H1 (cell line): ENCODE measurements around the gene ACADM. TPM values are rescaled to one million over a fixed set of nuclear protein-coding genes. Genes with fewer than 3 reads are reported as not detected.

Source experiments
- CTCF ChIA-PET: fragments of 300-600 bp; sonication (Branson Sonifier 250); formaldehyde crosslinking; loops from one replicate; lab custom pipeline; 2021; ENCODE audit not compliant: partially characterized antibody; lab: Charles Lee
- POLR2A ChIA-PET: fragments of 300-600 bp; sonication (Branson Sonifier 250); formaldehyde crosslinking; loops from one replicate; lab custom pipeline; 2021; ENCODE audit warnings: inconsistent platforms; ENCODE audit not compliant: partially characterized antibody; lab: Charles Lee
- DNase-seq, 2 experiments: peaks; one replicate each; pipeline versions ENCODE4 v3.0.0 to v3.0.0-alpha.2; 2010 to 2022; ENCODE audit warnings: low spot score in 2 of 2, low read depth in 1 of 2, mixed read lengths in 1 of 2
- FAIRE-seq: peaks from 2 replicates; lab custom pipeline; 2011; peaks lifted over from hg19 to GRCh38; lab: Jason Lieb, UNC
- H2AFZ ChIP-seq: 2 replicates; pipeline ENCODE4 v1.8.1; 2012; ENCODE audit warnings: low read length, inconsistent platforms
- H2AK5ac ChIP-seq: 2 replicates; pipeline ENCODE4 v1.6.1; 2013; ENCODE audit warnings: low read depth, low read length
- H2BK120ac ChIP-seq: replicated peaks from 2 replicates; pipeline ENCODE3; 2013; ENCODE audit warnings: low read depth, low read length, inconsistent platforms
- H2BK12ac ChIP-seq: 2 replicates; pipeline ENCODE4 v1.6.1; 2013; ENCODE audit warnings: low read depth, low read length
- H2BK15ac ChIP-seq: 2 replicates; pipeline ENCODE4 v1.6.1; 2013; ENCODE audit warnings: low read length
- H2BK20ac ChIP-seq: 2 replicates; pipeline ENCODE4 v1.6.1; 2013; ENCODE audit warnings: low read length
- H2BK5ac ChIP-seq: 2 replicates; pipeline ENCODE4 v1.6.1; 2013; ENCODE audit warnings: low read depth, low read length
- H3K14ac ChIP-seq: 2 replicates; pipeline ENCODE4 v1.6.1; 2013; ENCODE audit warnings: inconsistent platforms; ENCODE audit not compliant: insufficient read length
- H3K18ac ChIP-seq: 2 replicates; pipeline ENCODE4 v1.6.1; 2013; ENCODE audit warnings: low read length; ENCODE audit errors: extremely low read depth
- H3K23ac ChIP-seq: 2 replicates; pipeline ENCODE4 v1.6.1; 2013; ENCODE audit warnings: inconsistent platforms; ENCODE audit not compliant: insufficient read length
- H3K23me2 ChIP-seq: 2 replicates; pipeline ENCODE4 v1.6.1; 2013; ENCODE audit warnings: low read depth, low read length
- H3K27ac ChIP-seq: 2 replicates; pipeline ENCODE4 v1.6.1; 2011; ENCODE audit warnings: low read depth, low read length, inconsistent platforms
- H3K27me3 ChIP-seq, 4 experiments: replicated peaks in 1 of 4; 1 replicate in 1 of 4; 2 replicates in 3 of 4; pipeline versions ENCODE4 v1.6.1 to v1.8.1; 2011 to 2013; ENCODE audit warnings: low read length in 3 of 4, mild to moderate bottlenecking in 3 of 4, inconsistent platforms in 2 of 4, mixed read lengths in 2 of 4, moderate library complexity in 1 of 4; ENCODE audit not compliant: control insufficient read depth in 3 of 4, insufficient read depth in 3 of 4; ENCODE audit errors: extremely low read depth in 1 of 4
- H3K36me3 ChIP-seq, 4 experiments: 2 replicates each; pipeline versions ENCODE4 v1.6.1 to v1.8.1; 2011 to 2013; ENCODE audit warnings: mild to moderate bottlenecking in 4 of 4, low read length in 3 of 4, moderate library complexity in 2 of 4, control low read depth in 1 of 4, inconsistent platforms in 1 of 4; ENCODE audit not compliant: insufficient read depth in 4 of 4, control insufficient read depth in 2 of 4
- H3K4ac ChIP-seq: replicated peaks from 2 replicates; pipeline ENCODE3; 2013; ENCODE audit warnings: low read length, low read depth, mixed read lengths, inconsistent platforms; ENCODE audit not compliant: insufficient read length
- H3K4me1 ChIP-seq, 4 experiments: replicated peaks in 1 of 4; 1 replicate in 1 of 4; 2 replicates in 3 of 4; pipeline versions ENCODE4 v1.6.1 to v1.8.1; 2011 to 2013; ENCODE audit warnings: low read length in 3 of 4, inconsistent platforms in 2 of 4, mixed read lengths in 1 of 4; ENCODE audit not compliant: insufficient read depth in 4 of 4, control insufficient read depth in 3 of 4
- H3K4me2 ChIP-seq, 2 experiments: 2 replicates each; pipeline versions ENCODE4 v1.6.1 to v1.8.1; 2011 to 2013; ENCODE audit warnings: low read depth in 2 of 2, low read length in 2 of 2, control low read depth in 1 of 2, inconsistent platforms in 1 of 2, mild to moderate bottlenecking in 1 of 2; ENCODE audit not compliant: insufficient read depth in 1 of 2
- H3K4me3 ChIP-seq, 4 experiments: fragments of 200-600, 300-600 bp in 1 of 4; sonication (generic), shearing (Covaris generic), sonication (Bioruptor Twin) in 1 of 4; 2 replicates each; pipeline versions ENCODE4 v1.5.1 to v1.8.1; 2011 to 2016; ENCODE audit warnings: low read length in 4 of 4, low read depth in 3 of 4, control low read depth in 2 of 4, inconsistent platforms in 2 of 4, mild to moderate bottlenecking in 2 of 4, mixed read lengths in 1 of 4, moderate library complexity in 1 of 4; ENCODE audit not compliant: insufficient read depth in 2 of 4; ENCODE audit errors: extremely low read depth in 1 of 4
- H3K56ac ChIP-seq: replicated peaks from 2 replicates; pipeline ENCODE3; 2013; ENCODE audit warnings: low read depth, mild to moderate bottlenecking, mixed read lengths, low read length, inconsistent platforms; ENCODE audit not compliant: insufficient read length
- H3K79me1 ChIP-seq: 2 replicates; pipeline ENCODE4 v1.6.1; 2013; ENCODE audit warnings: low read depth, low read length, control low read depth
- H3K79me2 ChIP-seq, 2 experiments: 2 replicates each; pipeline versions ENCODE4 v1.6.1 to v1.8.1; 2012 to 2013; ENCODE audit warnings: low read length in 2 of 2, mild to moderate bottlenecking in 2 of 2, inconsistent platforms in 1 of 2; ENCODE audit not compliant: insufficient read depth in 2 of 2, control insufficient read depth in 1 of 2
- H3K9ac ChIP-seq, 4 experiments: replicated peaks in 1 of 4; 1 replicate in 1 of 4; 2 replicates in 3 of 4; pipeline versions ENCODE4 v1.6.1 to v1.8.1; 2011 to 2013; ENCODE audit warnings: low read depth in 3 of 4, low read length in 3 of 4, control low read depth in 2 of 4, mild to moderate bottlenecking in 2 of 4, moderate library complexity in 2 of 4, inconsistent platforms in 1 of 4; ENCODE audit errors: extremely low read depth in 1 of 4
- H3K9me3 ChIP-seq, 2 experiments: 2 replicates each; pipeline versions ENCODE4 v1.6.1 to v1.8.1; 2012 to 2013; ENCODE audit warnings: mild to moderate bottlenecking in 2 of 2, moderate library complexity in 2 of 2, control low read depth in 1 of 2, inconsistent platforms in 1 of 2, low read depth in 1 of 2, low read length in 1 of 2, mixed read lengths in 1 of 2; ENCODE audit not compliant: insufficient read depth in 2 of 2
- H4K20me1 ChIP-seq, 2 experiments: replicated peaks in 1 of 2; 2 replicates each; pipeline versions ENCODE3 to v1.8.1; 2011 to 2013; ENCODE audit warnings: inconsistent platforms in 2 of 2, low read length in 2 of 2, mild to moderate bottlenecking in 1 of 2; ENCODE audit not compliant: insufficient read depth in 2 of 2, control insufficient read depth in 1 of 2
- H4K5ac ChIP-seq: 2 replicates; pipeline ENCODE4 v1.6.1; 2013; ENCODE audit warnings: low read length, low read depth, mixed read lengths, inconsistent platforms; ENCODE audit not compliant: insufficient read length
- H4K8ac ChIP-seq: 2 replicates; pipeline ENCODE4 v1.8.0; 2013; ENCODE audit warnings: mild to moderate bottlenecking, moderate library complexity, low read length, inconsistent platforms; ENCODE audit not compliant: insufficient read depth; ENCODE audit errors: extremely low read depth
- H4K91ac ChIP-seq: replicated peaks from 2 replicates; pipeline ENCODE3; 2013; ENCODE audit warnings: low read length, mixed read lengths, inconsistent platforms; ENCODE audit not compliant: insufficient read length
- BRCA1 ChIP-seq: IDR thresholded peaks from 2 replicates; pipeline ENCODE4 v1.6.1; 2012; ENCODE audit warnings: low read depth, low read length, improper control_type of control experiment
- PHF8 ChIP-seq: fragments of 200-600 bp; sonication (generic); conservative IDR thresholded peaks from 2 replicates; pipeline ENCODE4 v1.7.1; 2012; ENCODE audit warnings: low read depth, mild to moderate bottlenecking, inconsistent platforms, low read length, moderate library complexity
- TAF1 ChIP-seq: IDR thresholded peaks from 2 replicates; pipeline ENCODE4 v1.6.1; 2011; ENCODE audit warnings: mild to moderate bottlenecking, low read depth, low read length
- YY1 ChIP-seq: IDR thresholded peaks from 2 replicates; pipeline ENCODE4 v1.6.1; 2011; ENCODE audit warnings: low read depth, mild to moderate bottlenecking, low read length
- WGBS, 2 experiments: shearing (Covaris generic) in 1 of 2; methylation state at CpG; one replicate each; pipeline versions ENCODE4 v1.1.6 to v1.1.7; 2013 to 2015; ENCODE audit warnings: low lambda C conversion rate in 2 of 2, mixed read lengths in 2 of 2, inconsistent platforms in 1 of 2, low coverage in 1 of 2, missing lambda C conversion rate in 1 of 2; ENCODE audit not compliant: insufficient replicate concordance in 2 of 2, insufficient coverage in 1 of 2, insufficient read length in 1 of 2; ENCODE audit errors: extremely low coverage in 1 of 2, missing lambda C conversion rate in 1 of 2; 5-methylcytosine and 5-hydroxymethylcytosine counted together
- polyA plus RNA-seq, 7 experiments: library from polyadenylated mRNA; depleted of rRNA in 3 of 7; stranded (reverse) in 5 of 7; unstranded in 2 of 7; fragments of >200 nt in 5 of 7; fragments of 200-250 nt in 2 of 7; gene quantifications; 1 replicate in 5 of 7; 2 replicates in 1 of 7; 4 replicates in 1 of 7; pipeline versions ENCODE4 v1.2.1 to v1.2.3, GENCODE V29; 2011 to 2013; ENCODE audit warnings: missing spikeins in 2 of 7, mixed read lengths in 2 of 7
- total RNA-seq: library from RNA; stranded (reverse); fragmentation: NEBNext Ultra II Directional; extraction: Animal tissue kit (Norgen Biotek cat#: 25700); gene quantifications from 2 replicates; pipeline ENCODE4 v1.2.1, GENCODE V29; 2021

The ACADM gene
- total and polyA plus RNA-seq, 2 of the 8 experiments (the other 6 are each of a cell fraction or from before 2014, with no cell fraction given) = 14.3 to 40.0 TPM

DNA sequence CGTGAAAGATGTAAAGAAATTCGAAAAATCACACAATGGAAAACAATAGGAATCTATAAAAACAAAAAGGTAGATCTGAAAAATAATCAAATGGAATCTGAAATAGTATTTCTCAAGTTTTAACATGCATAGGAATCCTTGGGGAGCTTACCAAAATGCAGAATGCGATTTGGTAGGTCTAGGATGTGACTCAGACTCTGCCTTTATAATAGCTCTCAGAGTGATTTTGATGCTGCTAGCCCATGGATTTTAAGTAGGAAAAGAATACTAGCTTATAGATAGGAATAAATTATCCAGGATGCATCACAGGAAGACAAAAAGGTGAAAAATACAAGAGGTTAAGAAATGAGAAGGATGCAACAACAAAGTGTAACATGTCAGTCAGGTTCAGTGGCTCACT lies 47.5 kb downstream of the ACADM start:
- Histone ChIP-seq H3K4me3 (no peak overlapping the region), H2BK120ac (no peak overlapping the region), H3K23me2 (no peaks in the 10 kb centered on the region), H3K9ac (no peak overlapping the region), H3K36me3 (no peaks in the 10 kb centered on the region), H2AK5ac (no peak overlapping the region), H3K79me1 (no peaks in the 10 kb centered on the region), H3K56ac (no peak overlapping the region), H4K8ac (no peak overlapping the region), H3K4me2 (no peak overlapping the region), H3K4ac (no peak overlapping the region), H4K91ac (no peak overlapping the region), H3K27me3 (no peaks in the 10 kb centered on the region), H3K79me2 (no peaks in the 10 kb centered on the region), H2AFZ (no peak overlapping the region), H3K14ac (no peak overlapping the region), H3K9me3 (0 out of 4 replicates have a peak, but pooled peaks cover 0 to under 1% of the 10 kb centered on the region in 2 experiments), H4K5ac (no peak overlapping the region), H3K4me1 (peaks cover 0 to 3% (median 1%) of the 10 kb centered on the region in 4 experiments; a peak in 2 of 7 replicates), H4K20me1 (no peaks in the 10 kb centered on the region), H2BK15ac (no peak overlapping the region), H3K27ac (no peak overlapping the region), H2BK20ac (no peak overlapping the region), H2BK12ac (no peak overlapping the region), H2BK5ac (no peak overlapping the region), H3K23ac (no peak overlapping the region), H3K18ac (no peak overlapping the region)
- ChIA-PET CTCF (no interaction called here), POLR2A (interaction anchor here (5.5 kb wide), 1 partner anchor 14 kb away, joined by 31 read pairs; the partner anchor contains the start of gene RABGGTB)
- 53% methylated on average over 3 of the region's 3 CpGs; no CpG with 5 or more reads in 1 of the 2 experiments for WGBS, 2 experiments
- TF ChIP-seq TAF1 (no peak), PHF8 (no peak), BRCA1 (no peak), YY1 (no peak)
- DNase-seq = no peak
- FAIRE-seq = no peak
